Measurements from ENCODE around the gene KRT2.

GRCh38 chr12:52666471-52666870 lies 14.5 kb upstream of the KRT2 start:
- TF ChIP-seq TRIM28 (IDR thresholded peaks at IDR 0.05; ENCODE audit: borderline replicate concordance, low read length) (no peak), ZBTB17 (tag by site-specific recombination; IDR thresholded peaks at IDR 0.05) (no peak), CTCF (tag by site-specific recombination; IDR thresholded peaks at IDR 0.05) (no peak), KLF9 (tag by site-specific recombination; IDR thresholded peaks at IDR 0.05; ENCODE audit: low read depth) (no peak), ZNF274 (IDR thresholded peaks at IDR 0.05; ENCODE audit: low read length) (no peak), ZNF274 (tag by site-specific recombination; IDR thresholded peaks at IDR 0.05; ENCODE audit: borderline replicate concordance) (no peak), REST (tag by site-specific recombination; IDR thresholded peaks at IDR 0.05) (no peak)
